ENCODE measurements around the gene EXOSC5.

The EXOSC5 gene

DNA sequence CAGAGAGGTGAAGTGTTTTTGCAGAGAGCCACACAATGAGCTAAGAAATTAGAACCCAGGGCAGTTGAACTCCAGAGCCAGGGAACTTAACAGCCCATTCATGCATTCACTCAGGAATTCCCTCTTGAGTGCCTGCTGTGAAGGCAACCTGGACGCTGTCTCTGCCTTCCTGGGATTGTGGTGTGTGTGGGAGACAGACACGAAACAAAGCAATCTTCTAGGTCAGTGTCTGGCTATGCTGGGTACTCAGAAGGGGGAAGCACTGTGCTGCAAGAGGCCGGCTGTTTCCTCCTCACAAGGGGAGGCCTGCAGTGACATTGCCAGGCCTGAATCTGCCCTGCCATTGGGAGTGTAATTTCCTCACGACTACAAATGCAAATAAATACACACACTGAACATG lies 10.1 kb upstream of the EXOSC5 start:
- no peak for TF ChIP-seq CTCF (IDR thresholded peaks at IDR 0.05; ENCODE audit: low read depth, low read length)
- no peak overlapping the region for H3K4me3 ChIP-seq (replicated peaks in 1 of 2; ENCODE audit: low read depth in 2 of 2, low read length in 2 of 2)
- DNase-seq (ENCODE audit: low read depth in 2 of 2), result peak in 1 of 2 donors; percentile 34

GRCh38 chr19:41405776-41406175 lies 8.6 kb upstream of the EXOSC5 start:
- H3K4me3 ChIP-seq (replicated peaks in 1 of 2; ENCODE audit: low read depth in 2 of 2, low read length in 2 of 2), result no peak overlapping the region
- TF ChIP-seq CTCF (IDR thresholded peaks at IDR 0.05; ENCODE audit: low read depth, low read length), result no peak
- no peak for DNase-seq (ENCODE audit: low read depth in 2 of 2)

DNA sequence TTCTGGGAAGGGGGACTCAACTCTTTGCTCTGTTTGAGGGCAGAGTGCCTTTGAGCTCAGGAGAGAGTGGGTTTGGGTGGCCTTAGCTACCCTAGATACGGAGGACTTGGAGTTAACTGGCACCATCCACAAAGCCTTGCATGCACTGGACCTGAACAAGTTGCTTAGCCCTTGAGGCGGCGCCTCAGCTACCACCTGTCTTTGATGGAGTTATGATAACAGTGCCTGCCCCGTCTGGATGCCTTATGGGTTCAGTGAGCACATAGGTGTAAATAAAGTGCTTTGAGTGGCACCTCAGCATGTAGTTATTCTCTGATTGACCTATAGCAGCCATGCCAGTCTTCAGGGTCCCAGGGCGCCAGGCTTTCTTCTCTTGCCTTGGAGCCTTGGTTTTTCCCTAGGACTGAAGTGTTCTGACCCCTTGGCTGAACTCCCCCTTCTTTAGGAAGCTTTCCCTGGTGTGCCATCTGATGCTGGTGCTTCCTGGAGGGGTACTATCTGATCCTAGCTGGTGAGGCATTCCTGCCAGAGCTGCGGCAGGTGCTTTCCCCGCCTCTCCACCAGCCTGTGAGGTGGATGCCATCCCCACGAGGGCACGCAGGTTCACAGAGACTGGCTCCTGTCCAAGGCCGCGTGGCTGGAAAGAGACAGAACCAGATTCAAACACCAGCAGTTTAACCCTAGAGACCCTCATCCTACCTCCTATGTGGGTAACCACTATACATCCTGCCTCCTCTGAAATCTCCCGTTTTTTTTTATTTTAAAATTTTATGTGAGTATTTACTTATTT lies 6.2 kb upstream of the EXOSC5 start:
- DNase-seq (ENCODE audit: low read depth in 2 of 2), result no peak
- TF ChIP-seq CTCF (IDR thresholded peaks at IDR 0.05; ENCODE audit: low read depth, low read length), result no peak

DNA sequence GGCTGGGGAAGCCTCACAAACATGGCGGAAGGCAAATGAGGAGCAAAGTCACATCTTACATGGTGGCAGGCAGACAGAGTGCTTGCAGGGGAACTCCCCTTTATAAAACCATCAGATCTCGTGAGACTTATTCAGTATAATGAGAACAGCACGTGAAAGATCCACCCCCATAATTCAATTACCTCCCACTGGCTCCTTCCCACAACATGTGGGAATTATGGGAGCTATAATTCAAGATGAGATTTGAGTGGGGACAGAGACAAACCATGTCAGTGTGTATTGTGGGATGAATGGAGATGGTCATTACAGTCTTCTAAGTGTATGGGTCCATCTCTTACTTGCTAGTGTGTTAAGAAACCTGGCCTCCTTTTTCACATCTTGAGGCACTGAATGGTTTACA lies 4.9 kb upstream of the EXOSC5 start:
- no peak for TF ChIP-seq CTCF (IDR thresholded peaks at IDR 0.05; ENCODE audit: low read depth, low read length)

More for the DNA sequence above, 6.2 kb upstream of the EXOSC5 start:
- no peak overlapping the region for H3K4me3 ChIP-seq (replicated peaks in 1 of 2; ENCODE audit: low read depth in 2 of 2, low read length in 2 of 2)

DNA sequence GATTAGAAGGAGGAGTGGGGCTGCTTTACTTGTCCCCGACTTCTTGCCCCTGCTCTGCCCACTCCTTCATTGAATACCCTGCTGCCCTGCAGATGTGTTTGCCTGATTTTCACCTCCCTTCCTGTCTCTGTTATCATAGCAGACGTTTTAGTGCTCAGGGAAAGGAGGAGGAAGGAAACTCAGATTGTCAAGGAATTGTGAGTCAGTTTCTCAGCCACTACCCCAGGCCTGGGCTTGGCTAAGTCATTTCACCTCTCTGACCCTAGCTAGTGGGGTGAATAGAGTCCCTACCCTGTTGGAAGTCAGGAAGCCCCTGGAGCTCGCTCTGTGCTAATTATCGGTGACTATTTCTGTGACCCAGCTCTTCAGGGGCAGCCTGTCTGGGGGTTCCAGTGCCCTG lies 4.3 kb upstream of the EXOSC5 start:
- no peak for DNase-seq (ENCODE audit: low read depth in 2 of 2)
- H3K4me3 ChIP-seq (replicated peaks in 1 of 2; ENCODE audit: low read depth in 2 of 2, low read length in 2 of 2), result no peak overlapping the region
- no peak for TF ChIP-seq CTCF (IDR thresholded peaks at IDR 0.05; ENCODE audit: low read depth, low read length)

More for the DNA sequence above, 4.9 kb upstream of the EXOSC5 start:
- no peak overlapping the region for H3K4me3 ChIP-seq (replicated peaks in 1 of 2; ENCODE audit: low read depth in 2 of 2, low read length in 2 of 2)
- DNase-seq (ENCODE audit: low read depth in 2 of 2), result no peak

GRCh38 chr19:41399525-41399924 lies 2.4 kb upstream of the EXOSC5 start:
- TF ChIP-seq CTCF (IDR thresholded peaks at IDR 0.05; ENCODE audit: low read depth, low read length), result no peak
- DNase-seq (ENCODE audit: low read depth in 2 of 2), result no peak
- H3K4me3 ChIP-seq (replicated peaks in 1 of 2; ENCODE audit: low read depth in 2 of 2, low read length in 2 of 2), result no peak overlapping the region

- TF ChIP-seq CTCF (IDR thresholded peaks at IDR 0.05; ENCODE audit: low read depth, low read length), result no peak
- no peak for DNase-seq (ENCODE audit: low read depth in 2 of 2)
- no peak overlapping the region for H3K4me3 ChIP-seq (replicated peaks in 1 of 2; ENCODE audit: low read depth in 2 of 2, low read length in 2 of 2)
These were observed 1.9 kb upstream of the EXOSC5 start for GRCh38 chr19:41399091-41399490.
